Omental fat pad (tissue), 4 donors: ENCODE measurements around the gene ADAM29. TPM values are rescaled to one million over a fixed set of nuclear protein-coding genes. Genes with fewer than 3 reads are reported as not detected.
"Not testable (repeated sequence)": the region's sequence is repeated elsewhere in the genome, so short reads cannot be mapped to it uniquely, and the experiment has no call there.

Experiments used
- ATAC-seq: fragments of 150-250 bp; one replicate; pipeline ENCODE4 v1.9.1; 2016; ENCODE audit warnings: mild to moderate bottlenecking, moderate library complexity; ENCODE audit not compliant: low FRiP score
- DNase-seq: peaks from one replicate; pipeline ENCODE4 v3.0.0-alpha.2; 2019; ENCODE audit warnings: low spot score
- CTCF ChIP-seq, 3 donors: fragments of 450-650 bp; IDR thresholded peaks; one replicate each; pipeline ENCODE4 v1.5.1; 2016 to 2017; ENCODE audit warnings: antibody characterized with exemption in 3 of 3, mild to moderate bottlenecking in 3 of 3, moderate library complexity in 2 of 3
- total RNA-seq, 4 donors: library from RNA; depleted of rRNA; stranded (reverse); fragments of >200 nt; gene quantifications; one replicate each; pipeline ENCODE4 v1.1.0, GENCODE V29; 2016

Gene ADAM29
- not detected for total RNA-seq

DNA sequence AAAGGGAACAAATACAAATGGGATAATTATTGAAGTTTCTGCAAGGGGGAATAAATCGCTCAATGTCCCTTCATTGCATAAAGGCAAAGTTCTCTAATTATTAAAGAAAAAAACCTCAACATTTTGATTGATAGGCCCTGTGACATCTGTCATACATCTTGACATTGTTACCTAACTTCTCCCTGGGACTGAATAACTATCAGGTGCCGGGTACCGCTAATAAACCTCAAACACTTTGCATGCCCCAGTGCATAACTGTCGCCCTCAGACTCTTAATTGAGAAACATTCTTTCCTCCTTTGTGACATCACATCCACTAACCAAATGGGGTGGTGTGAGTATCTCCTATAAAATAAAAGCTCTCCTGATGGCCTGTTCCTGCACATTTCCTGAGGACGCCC is at the start of gene ADAM29:
TSS of gene ADAM29 (plus strand) at position 301 of the 400 bp plus-strand sequence. CDS start 57,168 bp downstream, outside the sequence.
- ATAC-seq (no peak), DNase-seq (no peak)
- no peak for TF ChIP-seq CTCF (IDR thresholded peaks at IDR 0.05)

DNA sequence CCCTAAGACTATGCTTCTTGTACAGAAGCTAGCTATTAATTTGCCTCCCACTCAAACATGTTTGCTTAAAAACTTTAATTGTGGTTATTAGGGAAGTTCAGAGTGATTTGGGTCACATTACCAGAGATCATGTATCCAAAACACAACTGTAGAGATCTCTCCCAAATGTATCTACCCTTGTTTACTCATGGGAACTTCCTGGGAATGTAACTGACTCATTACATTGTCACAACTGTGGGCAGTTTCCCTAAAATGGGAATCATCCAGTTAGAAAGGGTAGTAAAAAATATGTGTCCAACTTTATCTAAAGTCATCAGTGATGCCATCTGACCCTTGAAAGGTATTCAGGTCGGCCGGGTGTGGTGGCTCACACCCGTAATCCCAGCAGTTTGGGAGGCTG is 48.8 kb upstream of the ADAM29 start:
- ATAC-seq: no peak
- no peak for DNase-seq
- TF ChIP-seq CTCF (IDR thresholded peaks at IDR 0.05): no peak

DNA sequence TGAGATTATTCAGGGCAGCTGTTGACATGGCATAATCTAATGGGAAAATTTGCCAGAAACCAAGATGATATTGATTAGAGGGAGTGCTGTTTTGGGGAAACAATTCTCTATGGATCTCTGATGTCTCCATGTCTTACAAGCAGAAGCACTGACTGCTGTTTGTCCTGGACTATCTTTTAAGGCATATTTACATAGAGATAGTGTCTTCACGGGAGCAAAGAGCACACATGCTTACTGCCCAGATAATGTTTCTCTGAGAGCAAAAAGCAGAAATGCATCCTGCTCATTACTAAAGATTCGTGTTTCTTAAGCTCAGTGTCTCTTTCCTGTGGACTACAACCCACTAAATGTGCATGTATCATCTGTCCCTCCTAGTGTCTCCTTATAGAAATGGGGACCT is 47.8 kb upstream of the ADAM29 start:
- TF ChIP-seq CTCF (IDR thresholded peaks at IDR 0.05): no peak
- DNase-seq (no peak), ATAC-seq (no peak)

GRCh38 chr4:174871407-174871806 is 46.8 kb upstream of the ADAM29 start:
- DNase-seq: no peak
- ATAC-seq: no peak
- no peak for TF ChIP-seq CTCF (IDR thresholded peaks at IDR 0.05)

DNA sequence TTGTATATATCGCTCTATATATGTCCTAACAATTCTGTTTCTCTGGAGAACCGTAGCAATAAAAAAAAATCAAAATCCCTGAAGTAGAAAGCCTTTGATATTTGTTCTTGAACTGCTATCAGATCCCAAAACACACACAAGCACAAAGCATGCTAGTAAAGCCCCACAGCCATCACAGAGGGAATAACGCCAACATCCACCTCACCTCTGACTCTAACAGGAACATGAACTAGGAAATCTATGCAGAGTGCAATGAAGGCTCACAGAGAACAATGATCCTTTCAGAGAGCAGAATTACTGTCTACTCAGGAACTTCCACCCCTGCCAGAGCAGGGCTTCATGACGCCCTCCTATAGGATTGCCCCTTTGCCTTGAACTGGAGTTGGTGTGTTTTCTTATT is 45.0 kb upstream of the ADAM29 start:
- ATAC-seq, DNase-seq: not testable (repeated sequence)

- no peak for TF ChIP-seq CTCF (IDR thresholded peaks at IDR 0.05)
- no peak for ATAC-seq
Observed at GRCh38 chr4:174873931-174874330, 44.2 kb upstream of the ADAM29 start.

GRCh38 chr4:174874898-174875297 is 43.3 kb upstream of the ADAM29 start:
- no peak for ATAC-seq
- no peak for TF ChIP-seq CTCF (IDR thresholded peaks at IDR 0.05)
- no peak for DNase-seq

More at GRCh38 chr4:174873931-174874330, 44.2 kb upstream of the ADAM29 start:
- no peak for DNase-seq

GRCh38 chr4:174880001-174880400 is 38.2 kb upstream of the ADAM29 start:
- DNase-seq (no peak), ATAC-seq (no peak)
- TF ChIP-seq CTCF (IDR thresholded peaks at IDR 0.05): no peak
